SK-N-SH (cell line): Measurements from ENCODE around the gene RABL2A. TPM values are rescaled to one million over a fixed set of nuclear protein-coding genes. Genes with fewer than 3 reads are reported as not detected.
"Not testable (repeated sequence)": the region's sequence is repeated elsewhere in the genome, so short reads cannot be mapped to it uniquely, and the experiment has no call there.

Source experiments
- CTCF ChIA-PET: fragments of 300-600, 350-600 bp; formaldehyde crosslinking; extraction: SDS; loops from one replicate; lab custom pipeline; 2021; lab: Yijun Ruan, JAX
- POLR2A ChIA-PET: fragments of 350-600 bp; sonication (Branson Sonifier 250); formaldehyde crosslinking; extraction: SDS; loops from one replicate; lab custom pipeline; 2020; ENCODE audit warnings: antibody characterized with exemption, inconsistent platforms; lab: Yijun Ruan, JAX
- DNase-seq: peaks from one replicate; pipeline ENCODE4 v3.0.0; 2012
- H2AFZ ChIP-seq: fragments of 200-600 bp; sonication (generic); 2 replicates; pipeline ENCODE4 v1.8.1; 2016; ENCODE audit warnings: antibody characterized with exemption, mild to moderate bottlenecking, low read depth
- H3F3A ChIP-seq: fragments of 200-600 bp; sonication (generic); replicated peaks from 2 replicates; pipeline ENCODE3; 2016; ENCODE audit warnings: antibody characterized with exemption, mild to moderate bottlenecking; ENCODE audit not compliant: insufficient read depth
- H3K27ac ChIP-seq, 2 experiments: fragments of 200-500 bp in 1 of 2; fragments of 200-600 bp in 1 of 2; sonication (Bioruptor generic) in 1 of 2; sonication (generic), shearing (Covaris generic) in 1 of 2; 2 replicates each; pipeline versions ENCODE4 v1.5.1 to v1.6.1; 2014 to 2016; ENCODE audit warnings: low read depth in 2 of 2, inconsistent platforms in 1 of 2, low read length in 1 of 2, mild to moderate bottlenecking in 1 of 2, mixed read lengths in 1 of 2
- H3K27me3 ChIP-seq: fragments of 200-600 bp; sonication (generic), shearing (Covaris generic); 2 replicates; pipeline ENCODE4 v1.6.1; 2016; ENCODE audit warnings: mixed run types; ENCODE audit not compliant: insufficient read depth
- H3K36me3 ChIP-seq, 2 experiments: fragments of 200-500 bp in 1 of 2; fragments of 200-600 bp in 1 of 2; sonication (Bioruptor generic) in 1 of 2; sonication (generic) in 1 of 2; replicated peaks in 1 of 2; 2 replicates each; pipeline versions ENCODE3 to v1.5.1; 2014 to 2016; ENCODE audit warnings: low read length in 1 of 2, mild to moderate bottlenecking in 1 of 2; ENCODE audit not compliant: insufficient read depth in 2 of 2, control insufficient read depth in 1 of 2
- H3K4me1 ChIP-seq, 2 experiments: fragments of 200-500 bp in 1 of 2; fragments of 200-600 bp in 1 of 2; sonication (Bioruptor generic) in 1 of 2; sonication (generic), shearing (Covaris generic) in 1 of 2; 2 replicates each; pipeline versions ENCODE4 v1.5.1 to v1.6.1; 2014 to 2016; ENCODE audit warnings: low read depth in 1 of 2, low read length in 1 of 2, mixed run types in 1 of 2; ENCODE audit not compliant: insufficient read depth in 2 of 2, control insufficient read depth in 1 of 2
- H3K4me2 ChIP-seq: fragments of 200-600 bp; sonication (generic), shearing (Covaris generic); 2 replicates; pipeline ENCODE4 v1.6.1; 2017; ENCODE audit warnings: mixed run types
- H3K4me3 ChIP-seq, 2 experiments: fragments of 200-500 bp in 1 of 2; fragments of 200-600 bp in 1 of 2; sonication (Bioruptor generic) in 1 of 2; sonication (generic), shearing (Covaris generic) in 1 of 2; 2 replicates each; pipeline versions ENCODE4 v1.5.1 to v1.8.1; 2014 to 2016; ENCODE audit warnings: low read depth in 2 of 2, inconsistent platforms in 1 of 2, low read length in 1 of 2, mild to moderate bottlenecking in 1 of 2, mixed read lengths in 1 of 2, moderate library complexity in 1 of 2
- H3K79me2 ChIP-seq: fragments of 200-600 bp; sonication (generic); 2 replicates; pipeline ENCODE4 v1.8.1; 2017; ENCODE audit warnings: mild to moderate bottlenecking; ENCODE audit not compliant: insufficient read depth
- H3K9ac ChIP-seq: fragments of 200-600 bp; sonication (generic); 2 replicates; pipeline ENCODE4 v1.6.1; 2017; ENCODE audit warnings: mixed run types
- H3K9me2 ChIP-seq: fragments of 200-600 bp; sonication (generic); 2 replicates; pipeline ENCODE4 v1.6.1; 2017; ENCODE audit warnings: mixed run types
- H3K9me3 ChIP-seq: fragments of 200-600 bp; sonication (generic); 2 replicates; pipeline ENCODE4 v1.6.1; 2017; ENCODE audit warnings: mixed run types, mild to moderate bottlenecking, moderate library complexity
- H4K20me1 ChIP-seq: fragments of 200-600 bp; sonication (generic); 2 replicates; pipeline ENCODE4 v1.6.1; 2017; ENCODE audit warnings: mild to moderate bottlenecking, mixed run types; ENCODE audit not compliant: insufficient read depth
- WGBS: methylation state at CpG from one replicate; pipeline ENCODE4 v1.1.6; 2017; ENCODE audit warnings: low lambda C conversion rate; 5-methylcytosine and 5-hydroxymethylcytosine counted together
- polyA plus RNA-seq, 3 experiments: library from polyadenylated mRNA; depleted of rRNA; stranded (reverse); fragments of >200 nt; gene quantifications; 2 replicates each; pipeline ENCODE4 v1.2.3, GENCODE V29; 2012

RABL2A gene
- polyA plus RNA-seq, 1 of the 3 experiments (the other 2 are of a cell fraction), result 26.4 TPM

- H3K27me3 ChIP-seq, H3K9ac ChIP-seq, H3K9me2 ChIP-seq, POLR2A ChIA-PET, H3K4me2 ChIP-seq, H3K9me3 ChIP-seq, H3K36me3 ChIP-seq, DNase-seq, H3K27ac ChIP-seq, H4K20me1 ChIP-seq, H2AFZ ChIP-seq, H3K4me3 ChIP-seq, CTCF ChIA-PET, H3K4me1 ChIP-seq, H3F3A ChIP-seq, H3K79me2 ChIP-seq: not testable (repeated sequence)
- 8% methylated on average over 1 of the region's 1 CpG for WGBS
Observed at GRCh38 chr2:113606036-113606435, 21.0 kb upstream of the RABL2A start.

- H3K9ac ChIP-seq, H3K9me3 ChIP-seq, H3K4me1 ChIP-seq, DNase-seq, H3K79me2 ChIP-seq, H3K27ac ChIP-seq, H3K27me3 ChIP-seq, H3K36me3 ChIP-seq, H3K9me2 ChIP-seq, H2AFZ ChIP-seq, H3K4me2 ChIP-seq, H3K4me3 ChIP-seq, POLR2A ChIA-PET, CTCF ChIA-PET, H4K20me1 ChIP-seq, H3F3A ChIP-seq: not testable (repeated sequence)
- 48% methylated on average over 5 of the region's 7 CpGs for WGBS
Observed at GRCh38 chr2:113609822-113610221, 17.2 kb upstream of the RABL2A start.

GRCh38 chr2:113621002-113621401, 6.1 kb upstream of the RABL2A start:
- 92% methylated on average over 2 of the region's 5 CpGs for WGBS
- H3K9ac ChIP-seq, H3K27me3 ChIP-seq, H4K20me1 ChIP-seq, POLR2A ChIA-PET, DNase-seq, H3F3A ChIP-seq, H3K9me2 ChIP-seq, CTCF ChIA-PET, H3K4me1 ChIP-seq, H2AFZ ChIP-seq, H3K9me3 ChIP-seq, H3K79me2 ChIP-seq, H3K36me3 ChIP-seq, H3K4me2 ChIP-seq, H3K27ac ChIP-seq, H3K4me3 ChIP-seq: not testable (repeated sequence)

GRCh38 chr2:113625906-113626305, 1.2 kb upstream of the RABL2A start:
- H3K9me3 ChIP-seq, H3K27ac ChIP-seq, H3K9me2 ChIP-seq, H3K27me3 ChIP-seq, H4K20me1 ChIP-seq, H3K4me1 ChIP-seq, H2AFZ ChIP-seq, H3K36me3 ChIP-seq, H3K79me2 ChIP-seq, DNase-seq, H3K9ac ChIP-seq, POLR2A ChIA-PET, CTCF ChIA-PET, H3F3A ChIP-seq: not testable (repeated sequence)
- Histone ChIP-seq H3K4me2 (peak overlapping the region; percentile 52), H3K4me3 (peak overlapping the region in 1 of 2 experiments; percentile 32; a peak in 2 of 4 replicates)
- WGBS, result 74% methylated on average over 5 of the region's 10 CpGs

- H3K4me2 ChIP-seq, CTCF ChIA-PET, POLR2A ChIA-PET, H4K20me1 ChIP-seq, H3K27me3 ChIP-seq, H3K9ac ChIP-seq, H3K4me3 ChIP-seq, H3K27ac ChIP-seq, DNase-seq, H2AFZ ChIP-seq, H3K9me3 ChIP-seq, H3K79me2 ChIP-seq, H3F3A ChIP-seq, H3K36me3 ChIP-seq, H3K9me2 ChIP-seq, H3K4me1 ChIP-seq: not testable (repeated sequence)
- WGBS, result 96% methylated on average over 4 of the region's 4 CpGs
Observed at GRCh38 chr2:113632849-113633345, 5.8 kb downstream of the RABL2A start.

- H3F3A ChIP-seq, H3K4me2 ChIP-seq, H3K9me3 ChIP-seq, DNase-seq, H3K36me3 ChIP-seq, H3K27ac ChIP-seq, H3K27me3 ChIP-seq, POLR2A ChIA-PET, H3K79me2 ChIP-seq, H3K9me2 ChIP-seq, H2AFZ ChIP-seq, H3K4me3 ChIP-seq, H3K4me1 ChIP-seq, H3K9ac ChIP-seq, H4K20me1 ChIP-seq, CTCF ChIA-PET: not testable (repeated sequence)
- WGBS, result 91% methylated on average over 6 of the region's 12 CpGs
Observed at GRCh38 chr2:113635358-113635757, 8.3 kb downstream of the RABL2A start.

GRCh38 chr2:113636226-113636625, 9.2 kb downstream of the RABL2A start:
- H3K9ac ChIP-seq, H2AFZ ChIP-seq, H3K79me2 ChIP-seq, H4K20me1 ChIP-seq, H3F3A ChIP-seq, H3K4me1 ChIP-seq, H3K27ac ChIP-seq, CTCF ChIA-PET, POLR2A ChIA-PET, H3K9me2 ChIP-seq, H3K4me2 ChIP-seq, H3K36me3 ChIP-seq, DNase-seq, H3K27me3 ChIP-seq, H3K9me3 ChIP-seq, H3K4me3 ChIP-seq: not testable (repeated sequence)
- WGBS, result 100% methylated on average over 2 of the region's 4 CpGs
